ENCODE measurements around the gene RAX2. TPM values are rescaled to one million over a fixed set of nuclear protein-coding genes. Genes with fewer than 3 reads are reported as not detected.
"Not testable (repeated sequence)": the region's sequence is repeated elsewhere in the genome, so short reads cannot be mapped to it uniquely, and the experiment has no call there.

The RAX2 gene
- total RNA-seq, 2 experiments from 2014 or later = not detected

DNA sequence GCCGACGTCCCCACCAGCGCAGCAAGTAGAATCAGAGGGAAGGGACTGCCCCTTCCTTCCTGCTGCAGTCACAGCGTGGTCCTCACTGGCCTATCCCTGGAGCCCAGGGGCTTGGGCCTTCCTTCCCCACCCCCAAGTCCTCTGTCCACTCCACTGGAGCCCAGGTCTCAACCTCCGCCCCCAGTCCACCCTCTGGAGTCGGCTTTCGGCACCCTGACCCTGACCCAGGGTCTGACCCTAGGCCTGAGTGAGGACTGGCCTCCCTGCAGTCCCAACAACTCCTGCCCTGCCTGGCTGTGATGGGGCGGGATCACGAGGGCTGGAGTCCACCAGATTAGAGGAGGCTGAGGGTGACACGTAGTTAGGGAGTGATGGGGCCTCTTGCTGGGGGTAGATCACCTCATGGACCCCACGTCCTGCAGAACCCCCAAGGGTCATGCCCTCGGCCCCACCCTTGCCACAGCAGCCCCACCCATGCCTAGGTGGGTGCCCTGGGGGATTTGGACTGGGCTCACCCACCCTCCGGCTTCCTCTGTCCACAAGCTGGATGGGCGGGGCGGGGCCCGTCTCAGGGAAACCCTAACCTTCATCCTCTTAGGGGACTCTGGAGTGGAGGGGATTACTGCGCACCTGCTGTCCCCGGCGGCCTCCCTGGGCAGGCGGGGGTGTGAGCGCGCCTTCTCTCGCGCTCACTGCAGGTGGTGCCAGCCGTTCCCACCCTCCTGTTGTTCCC, 3.8 kb downstream of the RAX2 start:
- Histone ChIP-seq H3K27ac (ENCODE audit: low read depth in 1 of 2, low read length in 2 of 2) (no peak overlapping the region), H3K4me3 (ENCODE audit: low read length) (no peak overlapping the region), H3K27me3 (ENCODE audit: control insufficient read depth in 1 of 2, insufficient read depth in 2 of 2, low read length in 2 of 2) (no peaks in the 10 kb centered on the region), H3K36me3 (ENCODE audit: insufficient read depth, low read length) (peaks cover 38% of the 10 kb centered on the region), H3K9me3 (ENCODE audit: control insufficient read depth in 1 of 2, insufficient read depth in 1 of 2, low read length in 2 of 2) (no peaks in the 10 kb centered on the region), H3K4me1 (ENCODE audit: insufficient read depth, low read length) (peaks cover 27% of the 10 kb centered on the region)
- TF ChIP-seq, protein P1, sequence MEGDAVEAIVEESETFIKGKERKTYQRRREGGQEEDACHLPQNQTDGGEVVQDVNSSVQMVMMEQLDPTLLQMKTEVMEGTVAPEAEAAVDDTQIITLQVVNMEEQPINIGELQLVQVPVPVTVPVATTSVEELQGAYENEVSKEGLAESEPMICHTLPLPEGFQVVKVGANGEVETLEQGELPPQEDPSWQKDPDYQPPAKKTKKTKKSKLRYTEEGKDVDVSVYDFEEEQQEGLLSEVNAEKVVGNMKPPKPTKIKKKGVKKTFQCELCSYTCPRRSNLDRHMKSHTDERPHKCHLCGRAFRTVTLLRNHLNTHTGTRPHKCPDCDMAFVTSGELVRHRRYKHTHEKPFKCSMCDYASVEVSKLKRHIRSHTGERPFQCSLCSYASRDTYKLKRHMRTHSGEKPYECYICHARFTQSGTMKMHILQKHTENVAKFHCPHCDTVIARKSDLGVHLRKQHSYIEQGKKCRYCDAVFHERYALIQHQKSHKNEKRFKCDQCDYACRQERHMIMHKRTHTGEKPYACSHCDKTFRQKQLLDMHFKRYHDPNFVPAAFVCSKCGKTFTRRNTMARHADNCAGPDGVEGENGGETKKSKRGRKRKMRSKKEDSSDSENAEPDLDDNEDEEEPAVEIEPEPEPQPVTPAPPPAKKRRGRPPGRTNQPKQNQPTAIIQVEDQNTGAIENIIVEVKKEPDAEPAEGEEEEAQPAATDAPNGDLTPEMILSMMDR (IDR thresholded peaks at IDR 0.05) = no peak
- no peaks in the 10 kb centered on the region for H3K9me3 Mint-ChIP-seq
- DNase-seq (no peak), ATAC-seq (ENCODE audit: poor library complexity) (no peak)
- intact Hi-C loops (cut with DNase I, micrococcal nuclease) = loop anchor here in 1 of 2 experiments (10.0 kb wide), 1 partner anchor 333 kb away; no protein-coding TSS in a partner anchor
- ChIA-PET CTCF (no interaction called here), POLR2A (no interaction called here)
- H3K27me3 Mint-ChIP-seq = no peaks in the 10 kb centered on the region
- no peak overlapping the region for H3K27ac Mint-ChIP-seq
- H3K36me3 Mint-ChIP-seq (ENCODE audit: low read depth) = peaks cover 33% of the 10 kb centered on the region
- peaks cover 7% of the 10 kb centered on the region for H3K4me1 Mint-ChIP-seq (ENCODE audit: low read depth)
- no peak overlapping the region for H3K4me3 Mint-ChIP-seq

DNA sequence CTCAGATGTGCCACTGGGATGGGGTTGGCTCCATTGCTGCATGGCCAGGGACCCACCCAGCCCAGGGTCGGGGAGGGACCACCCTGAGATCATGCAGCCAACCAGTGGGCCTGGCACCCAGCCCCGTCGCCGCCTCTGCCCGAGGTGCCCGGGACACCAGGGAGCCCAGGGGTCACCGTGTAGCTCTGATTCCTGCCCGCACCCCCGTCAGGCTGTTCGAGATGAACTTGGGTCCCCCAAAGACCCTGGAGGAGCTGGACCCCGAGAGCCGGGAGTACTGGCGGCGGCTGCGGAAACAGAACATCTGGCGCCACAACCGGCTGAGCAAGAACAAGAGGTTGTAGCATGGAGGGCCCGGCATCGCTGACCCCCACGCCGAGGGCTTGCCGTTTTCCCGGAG, 5.0 kb downstream of the RAX2 start:
- Histone ChIP-seq H3K9me3 (ENCODE audit: control insufficient read depth in 1 of 2, insufficient read depth in 1 of 2, low read length in 2 of 2) (no peaks in the 10 kb centered on the region), H3K27me3 (ENCODE audit: control insufficient read depth in 1 of 2, insufficient read depth in 2 of 2, low read length in 2 of 2) (no peaks in the 10 kb centered on the region), H3K36me3 (ENCODE audit: insufficient read depth, low read length) (peaks cover 38% of the 10 kb centered on the region), H3K4me1 (ENCODE audit: insufficient read depth, low read length) (peaks cover 30% of the 10 kb centered on the region), H3K4me3 (ENCODE audit: low read length) (no peak overlapping the region), H3K27ac (ENCODE audit: low read depth in 1 of 2, low read length in 2 of 2) (no peak overlapping the region)
- no peak overlapping the region for H3K4me3 Mint-ChIP-seq
- ChIA-PET CTCF (no interaction called here), POLR2A (no interaction called here)
- H3K9me3 Mint-ChIP-seq = no peaks in the 10 kb centered on the region
- no peak for ATAC-seq (ENCODE audit: poor library complexity)
- peaks cover 41% of the 10 kb centered on the region for H3K36me3 Mint-ChIP-seq (ENCODE audit: low read depth)
- intact Hi-C loops (cut with DNase I, micrococcal nuclease) = loop anchor here in 1 of 2 experiments (10.0 kb wide), 1 partner anchor 332 kb away; no protein-coding TSS in a partner anchor
- H3K27me3 Mint-ChIP-seq = no peaks in the 10 kb centered on the region
- TF ChIP-seq, protein P1 (IDR thresholded peaks at IDR 0.05) = no peak
- peaks cover 18% of the 10 kb centered on the region for H3K4me1 Mint-ChIP-seq (ENCODE audit: low read depth)
- H3K27ac Mint-ChIP-seq = no peak overlapping the region
- DNase-seq = no peak

GRCh38 chr19:3766520-3766919, 5.5 kb downstream of the RAX2 start:
- Mint-ChIP-seq H3K36me3 (ENCODE audit: low read depth) (peaks cover 44% of the 10 kb centered on the region), H3K27ac (peak overlapping the region; percentile 20), H3K27me3 (no peaks in the 10 kb centered on the region), H3K4me1 (ENCODE audit: low read depth) (peaks cover 22% of the 10 kb centered on the region), H3K4me3 (no peak overlapping the region), H3K9me3 (no peaks in the 10 kb centered on the region)
- intact Hi-C loops (cut with DNase I, micrococcal nuclease) = loop anchor here in 1 of 2 experiments (10.0 kb wide), 1 partner anchor 332 kb away; no protein-coding TSS in a partner anchor
- ATAC-seq (ENCODE audit: poor library complexity) = no peak
- peaks cover 38% of the 10 kb centered on the region for H3K36me3 ChIP-seq (ENCODE audit: insufficient read depth, low read length)
- POLR2A ChIA-PET = no interaction called here
- TF ChIP-seq, protein P1 (IDR thresholded peaks at IDR 0.05) = no peak
- no peak overlapping the region for H3K27ac ChIP-seq (ENCODE audit: low read depth in 1 of 2, low read length in 2 of 2)
- H3K4me3 ChIP-seq (ENCODE audit: low read length) = no peak overlapping the region
- CTCF ChIA-PET = no interaction called here
- no peaks in the 10 kb centered on the region for H3K9me3 ChIP-seq (ENCODE audit: control insufficient read depth in 1 of 2, insufficient read depth in 1 of 2, low read length in 2 of 2)
- DNase-seq = peak in 1 of 14 experiments; percentile 16
- peaks cover 35% of the 10 kb centered on the region for H3K4me1 ChIP-seq (ENCODE audit: insufficient read depth, low read length)
- no peaks in the 10 kb centered on the region for H3K27me3 ChIP-seq (ENCODE audit: control insufficient read depth in 1 of 2, insufficient read depth in 2 of 2, low read length in 2 of 2)

DNA sequence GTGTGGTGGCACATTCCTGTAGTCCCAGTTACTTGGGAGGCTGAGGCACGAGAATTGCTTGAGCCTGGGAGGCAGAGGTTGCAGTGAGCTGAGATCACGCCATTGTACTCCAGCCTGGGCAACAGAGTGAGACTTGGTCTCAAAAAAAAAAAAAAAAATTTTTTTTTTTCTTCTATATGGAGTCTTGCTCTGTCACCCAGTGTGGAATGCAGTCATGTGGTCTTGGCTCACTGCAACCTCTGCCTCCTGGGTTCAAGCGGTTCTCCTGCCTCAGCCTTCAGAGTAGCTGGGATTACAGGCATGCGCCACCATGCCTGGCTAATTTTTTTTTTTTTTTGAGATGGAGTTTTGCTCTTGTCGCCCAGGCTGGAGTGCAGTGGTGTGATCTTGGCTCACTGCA, 6.3 kb downstream of the RAX2 start:
- DNase-seq; H3K9me3 ChIP-seq (ENCODE audit: control insufficient read depth in 1 of 2, insufficient read depth in 1 of 2, low read length in 2 of 2); H3K4me3 ChIP-seq (ENCODE audit: low read length); H3K27ac ChIP-seq (ENCODE audit: low read depth in 1 of 2, low read length in 2 of 2); H3K27ac Mint-ChIP-seq; H3K27me3 Mint-ChIP-seq; H3K9me3 Mint-ChIP-seq; POLR2A ChIA-PET; H3K27me3 ChIP-seq (ENCODE audit: control insufficient read depth in 1 of 2, insufficient read depth in 2 of 2, low read length in 2 of 2); H3K4me3 Mint-ChIP-seq; CTCF ChIA-PET; ATAC-seq (ENCODE audit: poor library complexity): not testable (repeated sequence)
- Histone ChIP-seq H3K36me3 (ENCODE audit: insufficient read depth, low read length) (peaks cover 38% of the 10 kb centered on the region), H3K4me1 (ENCODE audit: insufficient read depth, low read length) (peaks cover 41% of the 10 kb centered on the region)
- Mint-ChIP-seq H3K36me3 (ENCODE audit: low read depth) (peaks cover 46% of the 10 kb centered on the region), H3K4me1 (ENCODE audit: low read depth) (peaks cover 30% of the 10 kb centered on the region)
- intact Hi-C loops (cut with DNase I, micrococcal nuclease) = loop anchor here in 1 of 2 experiments (2.0 to 10.0 kb wide), 2 partner anchors 259 to 331 kb away; partner anchors contain the start of gene FZR1
